ENCODE data around the gene ABCA4.

ABCA4 gene

DNA sequence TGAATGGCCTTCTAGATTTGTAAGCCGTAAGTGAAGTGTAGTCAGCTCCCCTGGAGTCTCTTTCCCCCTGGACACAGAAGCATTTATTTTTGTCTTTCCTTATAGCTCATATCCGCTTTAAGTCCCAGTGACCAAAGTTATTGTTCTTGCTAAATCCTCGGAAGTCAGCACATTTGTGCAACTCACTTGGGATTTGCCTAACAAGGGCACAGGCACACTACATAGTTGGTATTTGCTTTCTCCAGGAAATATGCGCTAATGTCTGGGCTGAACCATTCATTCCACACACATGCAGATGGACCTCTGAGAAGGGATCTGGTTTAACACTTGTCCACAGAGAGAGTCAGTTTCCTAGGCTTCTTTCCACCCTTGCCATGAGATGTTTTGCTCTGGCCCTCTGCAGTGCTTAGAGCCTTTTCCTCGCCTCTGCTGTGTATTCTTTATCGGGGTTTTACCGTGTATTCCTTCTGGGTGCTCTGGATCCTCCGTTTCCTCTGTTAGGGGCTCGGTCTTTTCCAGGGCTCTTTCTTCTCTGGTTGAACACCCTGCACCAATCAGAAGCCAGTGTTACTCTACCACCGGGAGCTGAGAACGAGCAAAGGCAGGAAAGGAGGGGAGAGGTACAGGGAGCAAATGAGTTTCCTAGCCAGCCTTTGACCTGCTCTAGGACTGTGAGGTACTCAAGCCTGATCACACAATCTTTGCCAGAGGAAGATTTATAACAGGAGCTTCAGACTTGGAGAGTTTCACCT is 72.4 kb downstream of the ABCA4 start:
- no peak for DNase-seq

DNA sequence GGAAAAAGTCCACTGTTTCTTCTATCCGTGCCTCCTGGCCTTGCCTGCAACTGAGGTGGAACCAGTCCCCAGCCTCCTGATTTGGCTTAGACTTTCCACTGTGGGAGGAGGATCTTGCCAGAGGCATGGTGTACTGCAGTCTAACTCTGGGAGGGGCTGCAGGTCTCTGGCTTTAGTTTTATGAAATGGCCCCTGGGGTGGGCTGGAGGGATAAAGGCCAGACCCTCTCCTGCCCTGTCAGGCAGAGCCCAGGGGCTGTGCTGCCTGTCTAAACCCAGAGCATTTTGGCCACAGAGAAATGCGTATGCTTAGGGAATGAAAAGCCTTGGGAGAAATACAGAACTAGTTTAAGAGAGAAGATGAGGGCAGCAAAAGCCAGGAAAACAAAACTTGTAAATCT is 73.0 kb downstream of the ABCA4 start:
- no peak for DNase-seq

DNA sequence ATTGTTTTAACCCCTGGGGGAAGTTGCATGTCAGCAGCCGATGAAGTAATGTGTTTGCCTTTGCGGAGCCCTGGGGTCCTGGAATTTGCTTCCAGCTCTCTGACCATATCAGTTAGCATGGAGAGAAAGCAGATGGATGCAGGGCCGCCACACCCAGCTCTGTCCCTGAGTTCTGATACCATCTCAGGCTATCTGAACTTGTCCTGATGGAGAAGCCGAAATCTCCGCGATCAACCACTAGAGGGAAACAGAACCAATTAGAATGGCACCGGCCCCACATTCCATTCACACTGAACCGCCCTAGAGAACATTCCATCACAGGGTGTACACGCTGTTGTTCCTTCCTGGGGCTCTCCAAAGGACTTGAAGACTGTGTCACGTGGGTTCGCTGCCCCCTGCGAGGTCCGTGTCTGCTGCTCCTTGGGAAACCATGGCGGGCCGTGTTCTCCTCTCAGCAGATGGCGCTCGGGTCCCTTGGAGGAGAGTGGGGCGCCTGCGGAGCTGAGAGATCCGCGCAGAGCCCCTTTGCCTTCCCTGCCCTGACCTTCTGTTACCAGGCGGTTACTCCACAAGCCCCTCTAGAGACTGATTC is 75.4 kb downstream of the ABCA4 start:
- no peak for DNase-seq

DNA sequence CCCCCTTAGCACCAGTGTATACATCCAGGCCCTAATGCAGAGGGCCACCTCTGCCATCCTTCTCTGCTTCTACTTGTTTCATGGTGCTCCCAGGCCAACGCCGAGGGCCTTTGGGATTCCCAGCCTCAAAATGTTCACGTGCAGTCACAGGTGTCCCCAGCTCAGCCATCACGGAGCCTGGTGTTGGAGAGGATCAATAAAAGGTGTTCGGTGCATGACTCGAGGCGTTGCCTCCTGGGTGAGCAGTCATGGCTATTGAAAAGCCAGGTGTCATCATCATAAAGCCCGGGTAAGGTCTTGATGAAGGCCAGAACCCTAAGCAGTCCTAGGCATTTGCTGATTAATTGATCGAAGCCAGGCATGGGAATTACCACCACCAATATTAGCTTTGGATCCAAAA is 76.1 kb downstream of the ABCA4 start:
- DNase-seq, result no peak

DNA sequence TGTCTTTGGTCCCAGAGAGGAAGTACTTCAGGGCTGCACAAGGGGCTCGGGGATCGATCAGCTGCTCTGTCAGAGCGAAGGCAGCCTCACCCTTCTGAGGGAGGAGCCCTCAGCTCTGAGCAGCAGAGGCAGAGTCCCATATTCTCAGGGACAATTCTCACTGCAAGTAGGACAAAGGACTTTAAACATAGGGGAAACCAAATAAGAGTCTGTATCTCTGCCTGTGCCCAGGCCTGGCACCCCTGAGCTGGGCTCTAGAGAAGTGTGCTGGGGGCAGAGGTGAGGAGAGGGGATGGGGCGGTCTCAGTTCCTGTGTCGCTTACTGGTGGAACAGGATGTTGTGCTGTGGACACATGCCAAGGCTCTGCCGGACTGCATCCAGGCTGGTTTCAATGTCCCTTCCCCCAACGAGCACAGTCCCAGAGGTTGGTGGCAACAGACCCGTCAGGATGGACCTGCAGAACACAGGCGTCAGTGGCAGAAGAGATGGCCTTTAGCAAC is 76.6 kb downstream of the ABCA4 start:
- DNase-seq, result no peak

DNA sequence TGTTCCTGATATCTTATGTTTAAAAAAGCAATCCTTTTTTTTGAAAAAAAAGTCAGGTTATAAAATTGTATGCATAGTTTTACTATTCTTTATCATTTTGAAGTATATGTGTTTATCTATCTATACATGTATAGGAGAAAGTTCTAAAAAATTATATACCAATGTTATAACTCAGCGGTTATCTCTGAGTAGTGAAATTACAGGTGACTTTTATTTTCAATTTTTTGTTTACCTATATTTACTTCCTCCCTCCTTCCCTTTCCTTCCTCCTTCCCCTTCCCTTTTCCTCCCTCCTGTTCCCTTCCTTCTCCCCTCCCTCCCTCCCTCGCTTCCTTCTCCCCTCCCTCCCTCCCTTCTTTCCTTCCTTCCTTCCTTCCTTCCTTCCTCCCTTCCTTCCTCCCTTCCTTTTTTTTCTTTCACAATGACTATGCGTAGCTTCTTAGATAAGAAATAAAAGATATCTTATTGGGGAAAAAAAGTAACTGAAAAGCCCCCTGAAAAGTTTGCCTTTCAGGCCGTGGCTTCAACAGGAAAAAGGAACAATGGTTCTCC is 77.1 kb downstream of the ABCA4 start:
- DNase-seq, result no peak

DNA sequence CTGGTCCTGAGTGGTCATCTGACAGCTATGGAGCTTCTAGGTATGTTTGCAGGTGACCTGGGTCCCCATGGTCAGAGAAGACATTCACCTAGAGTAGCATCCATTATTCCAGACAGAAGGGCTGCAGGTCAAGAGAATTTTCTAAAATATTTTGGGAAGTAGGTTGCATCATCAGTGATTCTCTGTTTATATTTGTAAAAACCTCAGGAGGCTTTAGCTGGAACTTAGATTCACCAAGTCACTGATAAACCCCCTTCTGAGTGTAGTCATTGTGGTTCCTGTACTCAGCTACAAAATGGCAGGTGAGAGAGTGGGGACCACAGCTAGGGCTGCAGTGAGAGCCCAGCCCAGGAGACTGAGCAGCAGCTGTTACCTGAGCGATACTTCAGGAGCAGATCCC is 78.6 kb downstream of the ABCA4 start:
- DNase-seq, result no peak

DNA sequence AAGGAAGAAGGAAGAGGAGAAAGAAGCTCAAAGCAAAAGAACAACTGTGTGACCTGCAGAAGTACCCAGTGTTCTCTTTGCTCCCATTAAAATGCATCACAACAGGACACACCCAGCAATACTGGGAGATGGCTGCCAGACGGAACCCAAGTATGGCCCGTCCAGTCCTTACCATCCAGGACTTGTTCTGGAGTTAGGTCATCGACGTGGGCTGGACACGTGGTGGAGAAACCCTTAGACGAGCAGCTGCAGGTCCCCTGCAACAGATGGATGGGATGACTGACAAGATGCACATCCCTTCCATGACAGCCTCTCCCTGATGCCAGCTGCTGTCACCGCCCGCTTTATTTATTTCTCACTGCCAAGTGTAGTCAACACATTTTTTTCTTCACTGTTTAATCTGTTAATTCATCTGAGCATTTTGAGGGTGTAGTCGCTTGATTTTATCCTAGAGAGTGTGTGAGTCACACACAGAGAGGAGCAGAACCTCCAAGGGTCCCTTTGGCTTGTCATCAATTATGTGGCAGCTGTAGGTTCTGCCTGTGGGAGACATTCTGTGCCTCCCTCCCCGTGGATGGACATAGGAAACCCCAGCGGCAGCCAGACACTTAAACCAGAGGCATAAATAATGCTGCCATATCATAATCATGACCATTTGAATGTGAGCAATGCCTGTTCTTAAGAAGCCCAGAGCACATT is 80.9 kb downstream of the ABCA4 start:
- no peak for DNase-seq

DNA sequence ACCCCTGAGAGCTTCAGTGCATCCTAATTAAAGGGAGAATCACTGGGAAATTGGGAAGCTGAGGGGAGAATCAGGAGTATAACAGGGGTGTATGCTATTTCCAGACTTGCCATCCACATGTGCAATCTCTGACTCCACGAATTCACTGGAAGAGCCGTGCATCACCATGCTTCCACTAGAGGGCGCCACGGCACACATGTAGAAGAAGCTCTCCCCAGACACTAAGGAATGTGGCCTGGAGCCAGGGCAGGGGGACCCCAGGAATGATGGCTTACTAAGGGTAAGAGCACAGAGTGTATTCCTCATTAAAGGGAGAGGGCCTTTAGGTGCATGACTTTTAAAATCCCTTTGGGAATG is 81.5 kb downstream of the ABCA4 start:
- no peak for DNase-seq

DNA sequence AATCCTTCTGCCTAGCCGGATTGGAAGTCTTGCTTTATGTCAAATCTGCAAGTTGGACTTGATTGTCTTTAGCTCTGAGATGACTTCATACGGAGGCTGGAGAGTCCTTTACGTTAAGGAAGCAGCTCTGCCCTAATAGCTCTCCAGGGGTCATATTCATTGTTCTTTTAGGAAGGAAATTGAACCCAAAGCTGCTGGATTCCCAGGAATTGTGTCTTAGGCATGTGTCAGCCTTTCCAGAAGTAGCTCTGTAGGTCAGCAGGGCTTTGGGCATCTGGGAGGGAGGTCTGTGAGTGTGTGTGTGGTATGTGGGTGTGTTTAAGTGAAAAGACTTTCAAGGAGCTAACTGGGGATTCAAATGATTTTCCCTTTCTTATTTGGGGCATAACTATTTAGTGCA is 82.4 kb downstream of the ABCA4 start:
- DNase-seq, result no peak

DNA sequence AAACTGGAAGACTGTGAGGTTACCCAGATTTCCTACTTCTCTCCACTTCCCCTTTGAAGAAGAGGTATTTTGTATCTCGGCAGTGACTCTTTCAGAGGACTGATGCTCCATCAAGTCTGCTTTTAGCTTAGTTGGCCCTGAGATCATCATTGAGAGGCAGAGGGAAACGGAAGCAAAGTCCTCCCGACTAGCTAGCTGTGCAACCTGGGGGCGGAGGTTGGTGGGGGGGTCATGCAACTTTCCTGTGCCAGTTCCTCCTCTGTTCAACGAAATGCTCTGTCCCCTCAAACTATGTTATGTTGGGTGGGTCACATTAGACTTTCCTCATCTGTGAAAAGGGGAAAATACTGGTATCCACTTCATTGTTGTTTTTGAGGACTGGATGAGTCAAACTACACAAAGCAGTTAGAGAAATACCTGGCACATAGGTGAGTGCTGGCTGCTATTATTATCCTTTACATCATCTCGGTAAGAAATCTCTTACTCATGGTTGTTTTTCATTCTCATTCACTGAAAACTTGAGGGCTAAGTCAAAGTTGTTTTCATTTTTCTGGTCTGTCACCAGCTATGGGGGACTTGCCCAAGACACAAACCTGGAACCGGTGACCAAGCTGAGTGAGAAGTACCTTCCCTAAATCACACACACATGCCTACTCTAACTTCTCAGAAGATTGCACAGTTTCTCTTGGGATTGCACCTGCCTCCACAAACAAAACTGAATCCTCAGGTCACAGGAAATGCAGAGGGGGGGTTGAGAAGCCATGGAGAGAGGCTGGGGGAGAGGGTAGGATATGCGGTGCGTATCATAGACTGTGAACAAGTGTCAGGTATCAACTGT is 83.3 kb downstream of the ABCA4 start:
- DNase-seq, result no peak

DNA sequence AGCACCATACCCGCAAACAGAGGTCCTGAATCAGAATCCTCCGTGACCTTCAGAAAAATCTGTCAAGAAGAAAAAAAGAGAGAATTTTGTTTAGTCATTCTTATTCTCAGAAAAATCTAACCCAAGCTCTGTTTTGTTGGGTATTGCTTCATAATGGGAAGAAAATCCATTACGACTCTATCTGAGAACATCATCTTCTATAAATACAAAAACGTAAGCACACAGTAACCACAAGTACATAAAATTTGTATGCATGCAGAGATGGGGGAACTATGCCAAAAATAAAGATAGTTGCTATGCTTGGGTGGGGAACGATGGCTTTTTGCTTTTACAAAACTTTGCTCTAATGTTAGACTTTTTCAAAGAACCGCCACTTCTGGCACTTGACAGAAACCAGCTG is 84.2 kb downstream of the ABCA4 start:
- no peak for DNase-seq

DNA sequence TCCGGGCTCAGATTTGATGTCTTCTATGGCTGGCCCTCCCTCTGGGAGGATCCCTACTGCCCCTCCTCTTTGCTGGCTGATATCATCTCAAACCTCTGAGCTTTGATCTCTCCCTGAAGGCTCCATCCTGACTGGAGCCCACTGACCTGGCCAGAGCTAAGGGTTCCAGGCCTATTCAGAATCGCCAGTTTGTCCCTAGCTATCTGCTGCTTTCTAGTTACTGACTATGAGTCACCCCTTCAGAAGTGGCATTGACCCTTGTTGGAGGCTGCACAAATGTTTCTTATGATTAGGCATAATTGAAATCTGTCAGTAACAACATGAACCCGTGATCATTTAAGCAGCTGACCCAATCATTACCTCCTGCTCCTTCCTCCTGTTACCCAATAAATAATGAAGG is 87.1 kb downstream of the ABCA4 start:
- no peak for DNase-seq

DNA sequence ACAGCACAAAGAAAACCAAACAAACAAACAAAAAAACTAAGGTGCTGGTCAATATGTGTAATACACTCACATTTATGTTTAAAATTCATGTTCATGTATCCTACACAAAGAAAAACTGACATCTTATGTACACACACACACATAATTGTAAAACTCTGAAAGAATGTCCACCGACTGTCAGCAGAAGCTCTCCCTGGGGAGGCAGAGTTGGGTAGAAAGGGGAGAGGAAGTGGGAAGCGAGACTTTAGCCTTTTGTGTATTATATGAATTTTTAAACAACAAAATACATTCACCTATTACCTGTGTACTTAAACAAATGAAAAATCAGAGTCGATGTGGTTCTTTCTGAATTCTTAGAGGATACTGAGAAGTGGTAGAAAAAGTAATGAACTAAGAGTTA is 88.3 kb downstream of the ABCA4 start:
- DNase-seq, result no peak

DNA sequence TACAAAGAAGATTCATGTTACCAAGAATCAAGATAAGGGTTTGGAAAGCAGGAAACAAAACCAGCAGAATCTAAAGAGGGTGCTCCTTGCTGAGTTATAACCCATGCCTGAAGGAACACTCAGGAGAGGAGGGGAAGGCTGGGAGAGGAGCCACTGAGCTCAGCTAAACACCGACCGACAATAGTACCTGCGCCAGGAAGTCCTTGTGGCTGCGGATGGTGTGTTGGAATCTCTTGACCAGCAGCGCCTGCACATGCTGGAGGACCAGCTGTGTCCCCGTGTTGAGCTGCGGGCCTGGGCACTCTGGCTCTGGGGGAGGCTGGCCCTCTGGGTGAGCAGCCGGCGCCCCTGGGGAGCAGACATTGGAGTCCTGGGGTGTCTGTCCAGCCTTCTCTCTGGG is 89.4 kb downstream of the ABCA4 start:
- no peak for DNase-seq

DNA sequence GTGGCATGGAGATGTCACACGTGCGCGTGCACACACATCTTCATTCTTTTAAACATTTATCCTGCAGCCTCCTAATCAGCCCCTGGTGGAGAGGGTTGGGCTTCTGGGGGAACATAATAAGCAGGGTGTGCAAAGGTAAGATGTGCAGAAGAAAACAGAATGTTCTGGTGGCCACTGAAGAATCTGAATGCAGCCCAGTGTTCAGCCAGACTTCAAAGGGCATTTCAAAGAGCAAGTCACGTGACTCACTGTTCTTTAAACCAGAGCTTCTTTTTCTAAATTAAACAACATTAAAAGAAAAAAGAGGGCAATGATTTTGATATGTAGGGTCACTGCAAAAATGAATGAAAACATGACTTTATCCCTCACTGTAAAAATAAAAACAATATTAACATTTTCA is 89.8 kb downstream of the ABCA4 start:
- DNase-seq, result no peak

DNA sequence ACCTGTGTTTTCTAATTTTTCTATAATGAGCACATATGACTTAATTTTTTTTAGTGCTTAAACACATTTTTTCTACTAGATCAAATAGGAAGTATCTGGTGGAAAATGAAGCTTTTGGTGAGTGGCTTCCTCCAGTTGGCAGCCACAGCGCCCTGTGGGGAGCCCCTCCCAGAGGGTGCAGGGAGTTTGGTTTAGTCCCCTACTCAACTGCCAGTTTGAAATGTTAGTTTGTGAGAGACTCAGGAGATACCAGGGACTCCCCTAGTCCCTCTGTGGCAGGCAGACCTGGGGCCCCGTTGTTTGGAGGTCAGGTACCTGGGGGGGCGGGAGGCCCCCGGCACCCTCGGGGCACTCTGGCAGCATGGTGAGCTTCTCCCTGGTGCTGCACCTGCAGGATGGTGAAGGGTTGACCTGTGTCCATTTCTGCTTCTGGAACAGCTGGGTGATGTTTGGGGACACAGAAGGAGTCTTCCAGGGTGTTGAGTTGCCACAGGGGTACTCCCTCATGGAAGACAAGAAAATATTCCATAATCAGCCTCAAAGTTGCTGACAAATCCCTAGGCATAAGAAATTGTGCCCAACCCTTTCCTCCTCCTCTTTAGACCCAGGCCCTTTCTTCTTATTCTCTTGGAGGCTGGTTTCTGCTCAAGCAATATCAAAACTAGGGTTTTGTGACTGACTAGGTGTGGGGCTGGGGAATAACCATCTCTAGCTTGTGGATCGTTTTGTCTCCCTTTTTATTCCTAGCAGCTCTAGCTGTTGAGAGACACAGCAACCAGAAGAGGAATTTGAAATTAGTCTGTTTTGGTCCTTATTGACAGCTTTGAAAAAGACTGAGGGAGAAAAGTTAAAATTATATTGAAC is 91.6 kb downstream of the ABCA4 start:
- DNase-seq, result no peak

DNA sequence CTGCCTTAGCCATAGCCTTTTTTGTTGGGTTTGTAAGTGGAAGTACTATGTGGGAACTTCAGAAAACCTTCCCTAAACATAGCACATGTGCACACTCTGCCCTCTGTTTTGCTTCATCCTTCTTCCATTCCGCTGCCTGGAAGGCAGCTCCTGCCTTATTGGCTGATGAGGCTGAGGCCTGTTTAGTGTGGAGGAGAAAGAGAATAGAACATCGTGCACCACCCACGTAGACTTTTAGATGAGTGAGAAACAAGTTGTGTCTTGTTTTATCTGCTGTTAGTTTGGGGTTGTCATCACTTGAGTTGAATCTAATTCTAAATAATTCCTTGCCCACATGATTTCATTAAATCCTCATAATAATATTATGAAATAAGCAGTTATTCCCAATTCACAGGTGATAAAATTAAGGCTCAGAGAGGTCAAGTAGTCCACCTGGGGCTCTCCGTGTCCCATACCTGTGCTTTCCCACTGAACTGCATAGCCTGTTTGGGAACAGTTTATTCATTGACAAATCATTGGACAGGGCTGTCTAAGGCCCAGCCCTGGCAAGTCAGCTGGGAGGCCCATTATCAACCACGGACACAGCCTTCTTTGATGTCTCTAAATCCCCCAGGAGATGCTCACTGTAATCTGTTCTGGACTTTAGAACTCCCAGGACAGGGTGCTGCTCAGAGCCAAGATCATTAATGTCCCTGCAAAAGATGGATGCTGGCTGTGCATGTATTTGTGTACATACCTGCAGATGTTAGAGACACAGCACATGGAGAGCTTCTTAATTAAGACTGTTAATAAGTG is 93.0 kb downstream of the ABCA4 start:
- no peak for DNase-seq

DNA sequence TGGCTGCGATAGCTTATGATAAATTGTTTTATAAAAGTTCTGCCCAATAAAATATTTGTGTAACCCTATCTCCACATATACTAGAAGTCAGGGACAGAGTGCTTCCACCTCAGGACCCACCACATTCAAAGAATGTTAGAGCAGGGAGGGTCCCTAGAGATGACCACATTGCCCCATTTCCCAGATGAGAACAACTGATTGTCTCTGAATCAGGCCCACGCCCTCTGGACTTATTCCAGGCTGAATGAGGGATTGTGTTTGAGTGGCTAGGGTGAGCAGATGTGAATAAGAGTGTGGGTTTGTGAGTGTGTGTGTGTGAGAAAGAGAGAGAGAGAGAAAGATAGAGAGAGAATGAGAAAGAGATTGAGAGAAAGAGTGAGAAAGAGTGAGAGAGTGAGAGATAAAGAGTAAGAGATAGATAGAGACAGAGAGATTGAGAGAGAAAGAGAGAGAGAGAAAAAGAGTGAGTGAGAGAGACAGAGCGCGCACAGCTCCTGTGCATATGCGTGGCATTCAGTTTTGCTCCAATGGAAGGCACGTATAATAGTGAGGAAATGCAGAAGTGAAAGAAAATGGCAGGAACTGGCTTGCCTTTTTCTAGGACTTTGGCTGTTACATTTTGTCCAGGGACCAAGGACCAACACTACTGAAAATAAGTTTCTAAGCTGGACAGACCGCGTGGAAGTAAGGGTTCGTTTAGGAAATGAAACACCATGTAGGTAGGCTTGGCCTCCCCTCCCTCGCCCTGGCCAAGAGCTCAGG is 94.1 kb downstream of the ABCA4 start:
- DNase-seq, result no peak

All from activated CD4-positive, alpha-beta T cell treated with anti-CD3 and anti-CD28 coated beads for 1 hour (primary cell).